Measurements from ENCODE around the gene ABCA3. TPM values are rescaled to one million over a fixed set of nuclear protein-coding genes. Genes with fewer than 3 reads are reported as not detected.

Gene ABCA3
- total and polyA plus RNA-seq, 2 of the 8 experiments (the other 6 are each of a cell fraction or from before 2014, with no cell fraction given), result 5.7 to 7.9 TPM

DNA sequence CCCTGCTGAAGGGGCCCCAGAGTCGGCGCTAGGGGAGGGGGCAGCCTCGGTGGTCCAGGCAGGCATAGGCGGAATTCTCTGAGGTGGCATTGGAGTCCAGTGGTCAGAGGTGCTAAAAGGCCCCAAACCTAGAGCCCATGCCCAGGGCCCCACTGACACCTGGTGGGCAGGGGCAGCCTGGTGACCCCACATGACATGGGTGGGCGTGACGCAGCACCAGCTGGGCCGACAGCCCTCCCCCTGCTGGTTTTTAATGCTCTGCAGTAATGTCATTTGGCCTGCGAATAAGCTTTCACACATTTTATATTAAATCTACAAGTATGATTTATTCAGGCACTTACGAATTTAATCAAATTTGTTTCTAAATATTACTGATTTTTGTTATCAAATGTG, 70.5 kb downstream of the ABCA3 start:
- no peak for DNase-seq (ENCODE audit: low read depth in 1 of 2, low spot score in 2 of 2)
- no peak overlapping the region for H2BK120ac ChIP-seq (replicated peaks; ENCODE audit: low read depth, low read length)
- H3K4ac ChIP-seq (replicated peaks; ENCODE audit: insufficient read length, low read depth, low read length), result no peak overlapping the region
- no peak overlapping the region for H3K56ac ChIP-seq (replicated peaks; ENCODE audit: insufficient read length, low read depth, low read length)
- no peak overlapping the region for H2AFZ ChIP-seq (ENCODE audit: low read length)
- H3K4me2 ChIP-seq (ENCODE audit: insufficient read depth in 1 of 2, low read depth in 2 of 2, low read length in 2 of 2), result no peak overlapping the region; a peak in 1 of 4 replicates
- H2BK15ac ChIP-seq (ENCODE audit: low read length), result no peak overlapping the region
- no peak overlapping the region for H4K5ac ChIP-seq (ENCODE audit: insufficient read length, low read depth, low read length)
- no peak overlapping the region for H2BK12ac ChIP-seq (ENCODE audit: low read depth, low read length)
- H3K79me1 ChIP-seq (ENCODE audit: low read depth, low read length), result peaks cover 9% of the 10 kb centered on the region
- peaks cover 0 to 8% (median 3%) of the 10 kb centered on the region in 4 experiments; a peak in 3 of 7 replicates for H3K4me1 ChIP-seq (replicated peaks in 1 of 4; ENCODE audit: control insufficient read depth in 3 of 4, insufficient read depth in 4 of 4, low read length in 3 of 4)
- H3K27ac ChIP-seq (ENCODE audit: low read depth, low read length), result no peak overlapping the region
- no peak overlapping the region for H4K91ac ChIP-seq (replicated peaks; ENCODE audit: insufficient read length, low read length)
- ChIA-PET CTCF (ENCODE audit: partially characterized antibody) (interaction anchor here (0.8 to 2.1 kb wide), 9 partner anchors 9 to 221 kb away, joined by 3 to 8 read pairs (median 4); partner anchors contain the start of gene ECI1), POLR2A (ENCODE audit: partially characterized antibody) (interaction anchor here (1.0 to 13.7 kb wide), 9 partner anchors 10 to 205 kb away, joined by 3 to 228 read pairs (median 5); partner anchors contain the start of genes DNASE1L2, ECI1, TBC1D24 and TEDC2)
- H3K9ac ChIP-seq (replicated peaks in 1 of 4; ENCODE audit: extremely low read depth in 1 of 4, low read depth in 3 of 4, low read length in 3 of 4), result no peak overlapping the region
- H2AK5ac ChIP-seq (ENCODE audit: low read depth, low read length), result no peak overlapping the region
- no peak overlapping the region for H3K18ac ChIP-seq (ENCODE audit: extremely low read depth, low read length)
- H3K79me2 ChIP-seq (ENCODE audit: control insufficient read depth in 1 of 2, insufficient read depth in 2 of 2, low read length in 2 of 2), result peaks cover 22 to 35% of the 10 kb centered on the region in 2 experiments
- H3K23me2 ChIP-seq (ENCODE audit: low read depth, low read length), result peaks cover 6% of the 10 kb centered on the region; the same call in 1 of the 2 replicates
- H2BK5ac ChIP-seq (ENCODE audit: low read depth, low read length), result no peak overlapping the region
- FAIRE-seq, result no peak
- H3K9me3 ChIP-seq (ENCODE audit: insufficient read depth in 2 of 2, low read depth in 1 of 2, low read length in 1 of 2), result no peaks in the 10 kb centered on the region
- no peak overlapping the region for H3K23ac ChIP-seq (ENCODE audit: insufficient read length)
- no peak overlapping the region for H4K8ac ChIP-seq (ENCODE audit: extremely low read depth, insufficient read depth, low read length)
- 93% methylated on average over 9 of the region's 9 CpGs; no CpG with 5 or more reads in 1 of the 2 experiments for WGBS, 2 experiments (ENCODE audit: extremely low coverage in 1 of 2, insufficient coverage in 1 of 2, insufficient read length in 1 of 2, insufficient replicate concordance in 2 of 2, low coverage in 1 of 2, low lambda C conversion rate in 2 of 2, missing lambda C conversion rate in 1 of 2)
- H3K4me3 ChIP-seq (ENCODE audit: extremely low read depth in 1 of 4, insufficient read depth in 2 of 4, low read depth in 3 of 4, low read length in 4 of 4), result no peak overlapping the region
- H3K36me3 ChIP-seq (ENCODE audit: control insufficient read depth in 2 of 4, insufficient read depth in 4 of 4, low read length in 3 of 4), result peaks cover 0 to 5% (median 1%) of the 10 kb centered on the region in 4 experiments; a peak in 1 of 8 replicates
- H3K14ac ChIP-seq (ENCODE audit: insufficient read length), result no peak overlapping the region
- peaks cover 11 to 20% of the 10 kb centered on the region in 2 experiments for H4K20me1 ChIP-seq (replicated peaks in 1 of 2; ENCODE audit: control insufficient read depth in 1 of 2, insufficient read depth in 2 of 2, low read length in 2 of 2)
- no peak overlapping the region for H2BK20ac ChIP-seq (ENCODE audit: low read length)
- no peaks in the 10 kb centered on the region for H3K27me3 ChIP-seq (replicated peaks in 1 of 4; ENCODE audit: control insufficient read depth in 3 of 4, extremely low read depth in 1 of 4, insufficient read depth in 3 of 4, low read length in 3 of 4)
- TF ChIP-seq POLR2AphosphoS5 (IDR thresholded peaks at IDR 0.05; ENCODE audit: low read depth, low read length) (no peak), SP1 (IDR thresholded peaks at IDR 0.05; ENCODE audit: low read depth, low read length) (no peak), GTF2F1 (IDR thresholded peaks at IDR 0.05; ENCODE audit: borderline replicate concordance, low read depth, low read length) (no peak), CREB1 (IDR thresholded peaks at IDR 0.05) (no peak), EGR1 (IDR thresholded peaks at IDR 0.05; ENCODE audit: borderline replicate concordance, low read depth, low read length) (no peak), GABPA (IDR thresholded peaks at IDR 0.05; ENCODE audit: borderline replicate concordance, insufficient read depth, low read length) (no peak), KDM4A (IDR thresholded peaks at IDR 0.05; ENCODE audit: low read depth, low read length, severe bottlenecking) (no peak), YY1 (IDR thresholded peaks at IDR 0.05; ENCODE audit: low read depth, low read length) (no peak), CBX8 (IDR thresholded peaks at IDR 0.05; ENCODE audit: borderline replicate concordance, low read depth, low read length) (no peak)
- TF ChIP-seq, protein P1, sequence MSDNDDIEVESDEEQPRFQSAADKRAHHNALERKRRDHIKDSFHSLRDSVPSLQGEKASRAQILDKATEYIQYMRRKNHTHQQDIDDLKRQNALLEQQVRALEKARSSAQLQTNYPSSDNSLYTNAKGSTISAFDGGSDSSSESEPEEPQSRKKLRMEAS (IDR thresholded peaks at IDR 0.05), result no peak
- TF ChIP-seq, protein P2, sequence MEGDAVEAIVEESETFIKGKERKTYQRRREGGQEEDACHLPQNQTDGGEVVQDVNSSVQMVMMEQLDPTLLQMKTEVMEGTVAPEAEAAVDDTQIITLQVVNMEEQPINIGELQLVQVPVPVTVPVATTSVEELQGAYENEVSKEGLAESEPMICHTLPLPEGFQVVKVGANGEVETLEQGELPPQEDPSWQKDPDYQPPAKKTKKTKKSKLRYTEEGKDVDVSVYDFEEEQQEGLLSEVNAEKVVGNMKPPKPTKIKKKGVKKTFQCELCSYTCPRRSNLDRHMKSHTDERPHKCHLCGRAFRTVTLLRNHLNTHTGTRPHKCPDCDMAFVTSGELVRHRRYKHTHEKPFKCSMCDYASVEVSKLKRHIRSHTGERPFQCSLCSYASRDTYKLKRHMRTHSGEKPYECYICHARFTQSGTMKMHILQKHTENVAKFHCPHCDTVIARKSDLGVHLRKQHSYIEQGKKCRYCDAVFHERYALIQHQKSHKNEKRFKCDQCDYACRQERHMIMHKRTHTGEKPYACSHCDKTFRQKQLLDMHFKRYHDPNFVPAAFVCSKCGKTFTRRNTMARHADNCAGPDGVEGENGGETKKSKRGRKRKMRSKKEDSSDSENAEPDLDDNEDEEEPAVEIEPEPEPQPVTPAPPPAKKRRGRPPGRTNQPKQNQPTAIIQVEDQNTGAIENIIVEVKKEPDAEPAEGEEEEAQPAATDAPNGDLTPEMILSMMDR (IDR thresholded peaks at IDR 0.05; ENCODE audit: control extremely low read depth in 1 of 3, insufficient read depth in 1 of 3, low read depth in 1 of 3, low read length in 3 of 3), result no peak

Data from H1 (cell line).